ENCODE results near the gene ADARB1.
A peak's percentile ranks its signal among the peaks of the same experiment; 100 is the strongest.

ADARB1 gene

DNA sequence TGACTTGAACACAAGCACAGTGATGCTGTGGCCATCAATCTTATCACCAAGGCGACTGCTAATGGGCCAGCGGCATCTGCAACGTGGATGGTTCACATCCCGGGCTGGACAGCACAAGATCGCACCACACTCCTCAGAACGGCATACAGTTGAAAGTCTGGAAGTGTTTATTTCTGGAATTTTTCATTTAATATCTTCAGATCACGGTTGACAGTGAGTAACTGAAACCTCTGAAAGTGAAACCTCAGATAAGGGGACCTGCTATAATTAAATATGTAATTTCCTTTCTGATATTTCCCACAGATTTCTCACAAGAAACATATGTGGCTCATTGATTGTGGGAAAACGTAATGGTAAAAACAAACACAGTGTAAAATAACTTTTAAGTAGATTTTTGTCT is 129.6 kb downstream of the ADARB1 start:
- no peak for DNase-seq (ENCODE audit: low read depth)

GRCh38 chr21:45204395-45204794 is 130.0 kb downstream of the ADARB1 start:
- DNase-seq (ENCODE audit: low read depth), result no peak

GRCh38 chr21:45207839-45208626 is 133.7 kb downstream of the ADARB1 start:
- no peak for DNase-seq (ENCODE audit: low read depth)

DNA sequence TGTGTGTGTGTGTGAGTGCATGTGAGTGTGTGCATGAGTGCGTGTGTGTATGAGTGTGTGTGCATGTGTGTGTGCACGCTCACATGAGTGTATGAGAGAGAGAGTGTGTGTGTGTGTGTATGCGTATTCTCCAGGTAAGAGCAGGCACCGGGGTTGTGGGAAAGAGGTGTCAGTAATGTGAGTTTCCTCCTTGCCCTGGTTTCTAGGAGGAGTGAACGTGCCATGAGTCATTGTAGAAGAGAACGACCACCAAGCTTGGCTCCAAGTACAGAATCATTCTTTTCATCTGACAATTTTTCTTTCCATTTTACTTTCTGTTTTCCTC is 134.2 kb downstream of the ADARB1 start:
- DNase-seq (ENCODE audit: low read depth), result peak; percentile 65

- DNase-seq (ENCODE audit: low read depth), result peak; percentile 88
Measured at GRCh38 chr21:45209046-45209445, 134.7 kb downstream of the ADARB1 start.

DNA sequence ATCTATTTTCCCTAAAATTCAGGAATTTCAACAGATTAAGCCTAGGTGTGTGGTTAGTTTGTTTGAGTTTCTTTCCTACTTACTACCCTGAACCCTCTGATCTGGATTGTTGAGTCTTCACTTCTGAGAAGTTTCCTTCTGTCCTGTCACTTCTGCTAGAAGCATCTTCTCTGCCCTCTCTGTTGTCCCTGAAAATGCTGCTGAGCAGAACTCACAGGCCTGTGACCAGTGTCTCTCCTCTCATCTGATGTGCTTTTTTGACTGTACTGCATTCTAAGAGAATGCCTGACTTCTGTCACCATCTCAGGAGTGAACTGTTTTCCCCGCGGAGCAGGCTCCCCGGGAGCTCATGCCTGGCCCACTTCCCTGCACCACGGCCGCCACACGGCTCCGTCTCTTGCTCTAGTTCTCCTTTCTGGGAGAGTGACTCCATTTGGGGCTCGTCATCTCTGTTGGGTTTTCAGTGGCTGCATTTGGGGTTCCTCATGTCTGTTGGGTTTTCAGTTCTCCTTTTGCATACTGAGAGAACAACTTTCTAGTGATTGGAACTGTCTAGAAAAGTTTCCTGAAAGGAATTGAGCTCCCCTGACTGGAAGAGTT is 135.4 kb downstream of the ADARB1 start:
- no peak for DNase-seq (ENCODE audit: low read depth)

- DNase-seq (ENCODE audit: low read depth), result no peak
Measured at GRCh38 chr21:45210461-45210983, 136.1 kb downstream of the ADARB1 start.

- DNase-seq (ENCODE audit: low read depth), result no peak
Measured at GRCh38 chr21:45211661-45212060, 137.3 kb downstream of the ADARB1 start.

- no peak for DNase-seq (ENCODE audit: low read depth)
Measured at GRCh38 chr21:45213392-45213791, 139.0 kb downstream of the ADARB1 start.

DNA sequence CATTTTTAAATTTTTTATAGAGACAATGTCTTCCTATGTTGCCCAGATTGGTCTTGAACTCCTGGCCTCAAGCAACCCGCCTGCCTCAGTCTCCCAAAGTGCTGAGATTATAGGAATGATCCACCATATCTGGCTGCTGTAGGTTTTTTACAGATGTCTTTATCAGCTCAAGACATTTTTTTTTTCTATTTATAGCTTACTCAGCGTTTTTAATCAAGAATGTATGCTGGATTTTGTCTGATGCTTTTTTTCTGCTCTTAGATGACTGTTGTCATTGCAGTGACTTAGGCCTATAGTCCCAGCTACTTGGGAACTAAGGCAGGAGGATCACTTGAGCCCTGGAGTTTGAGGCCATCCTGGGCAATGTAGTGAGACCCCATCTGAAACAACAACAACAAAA is 140.8 kb downstream of the ADARB1 start:
- no peak for DNase-seq (ENCODE audit: low read depth)

- DNase-seq (ENCODE audit: low read depth), result no peak
Measured at GRCh38 chr21:45217010-45217409, 142.6 kb downstream of the ADARB1 start.

- no peak for DNase-seq (ENCODE audit: low read depth)
Measured at GRCh38 chr21:45219517-45219916, 145.1 kb downstream of the ADARB1 start.

GRCh38 chr21:45220071-45220481 is 145.7 kb downstream of the ADARB1 start:
- DNase-seq (ENCODE audit: low read depth), result no peak

GRCh38 chr21:45220714-45221490 is 146.5 kb downstream of the ADARB1 start:
- DNase-seq (ENCODE audit: low read depth), result no peak

DNA sequence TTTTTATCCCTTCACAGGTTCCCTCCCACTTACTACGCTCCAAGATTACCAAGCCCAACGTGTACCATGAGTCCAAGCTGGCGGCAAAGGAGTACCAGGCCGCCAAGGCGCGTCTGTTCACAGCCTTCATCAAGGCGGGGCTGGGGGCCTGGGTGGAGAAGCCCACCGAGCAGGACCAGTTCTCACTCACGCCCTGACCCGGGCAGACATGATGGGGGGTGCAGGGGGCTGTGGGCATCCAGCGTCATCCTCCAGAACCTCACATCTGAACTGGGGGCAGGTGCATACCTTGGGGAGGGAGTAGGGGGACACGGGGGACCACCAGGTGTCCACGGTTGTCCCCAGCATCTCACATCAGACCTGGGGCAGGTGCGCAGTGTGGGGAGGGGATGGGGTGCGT is 147.6 kb downstream of the ADARB1 start:
- DNase-seq (ENCODE audit: low read depth), result no peak

GRCh38 chr21:45223236-45224185 is 149.1 kb downstream of the ADARB1 start:
- no peak for DNase-seq (ENCODE audit: low read depth)

- peak; percentile 50 for DNase-seq (ENCODE audit: low read depth)
Measured at GRCh38 chr21:45224189-45224938, 150.0 kb downstream of the ADARB1 start.

GRCh38 chr21:45225041-45225740 is 150.8 kb downstream of the ADARB1 start:
- no peak for DNase-seq (ENCODE audit: low read depth)

DNA sequence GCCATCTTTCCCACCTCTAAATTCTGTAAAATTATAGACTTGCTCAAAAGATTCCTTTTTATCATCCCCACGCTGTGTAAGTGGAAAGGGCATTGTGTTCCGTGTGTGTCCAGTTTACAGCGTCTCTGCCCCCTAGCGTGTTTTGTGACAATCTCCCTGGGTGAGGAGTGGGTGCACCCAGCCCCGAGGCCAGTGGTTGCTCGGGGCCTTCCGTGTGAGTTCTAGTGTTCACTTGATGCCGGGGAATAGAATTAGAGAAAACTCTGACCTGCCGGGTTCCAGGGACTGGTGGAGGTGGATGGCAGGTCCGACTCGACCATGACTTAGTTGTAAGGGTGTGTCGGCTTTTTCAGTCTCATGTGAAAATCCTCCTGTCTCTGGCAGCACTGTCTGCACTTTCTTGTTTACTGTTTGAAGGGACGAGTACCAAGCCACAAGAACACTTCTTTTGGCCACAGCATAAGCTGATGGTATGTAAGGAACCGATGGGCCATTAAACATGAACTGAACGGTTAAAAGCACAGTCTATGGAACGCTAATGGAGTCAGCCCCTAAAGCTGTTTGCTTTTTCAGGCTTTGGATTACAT is 151.5 kb downstream of the ADARB1 start:
- no peak for DNase-seq (ENCODE audit: low read depth)
